NCI-H446 (cell line): ENCODE results near the gene SIRPB2.
"Not testable (repeated sequence)": the region's sequence is repeated elsewhere in the genome, so short reads cannot be mapped to it uniquely, and the experiment has no call there.

Experiments
- DNase-seq, 2 experiments: peaks; one replicate each; lab custom pipeline; 2025; lab: John Stamatoyannopoulos, UW

The SIRPB2 gene

DNA sequence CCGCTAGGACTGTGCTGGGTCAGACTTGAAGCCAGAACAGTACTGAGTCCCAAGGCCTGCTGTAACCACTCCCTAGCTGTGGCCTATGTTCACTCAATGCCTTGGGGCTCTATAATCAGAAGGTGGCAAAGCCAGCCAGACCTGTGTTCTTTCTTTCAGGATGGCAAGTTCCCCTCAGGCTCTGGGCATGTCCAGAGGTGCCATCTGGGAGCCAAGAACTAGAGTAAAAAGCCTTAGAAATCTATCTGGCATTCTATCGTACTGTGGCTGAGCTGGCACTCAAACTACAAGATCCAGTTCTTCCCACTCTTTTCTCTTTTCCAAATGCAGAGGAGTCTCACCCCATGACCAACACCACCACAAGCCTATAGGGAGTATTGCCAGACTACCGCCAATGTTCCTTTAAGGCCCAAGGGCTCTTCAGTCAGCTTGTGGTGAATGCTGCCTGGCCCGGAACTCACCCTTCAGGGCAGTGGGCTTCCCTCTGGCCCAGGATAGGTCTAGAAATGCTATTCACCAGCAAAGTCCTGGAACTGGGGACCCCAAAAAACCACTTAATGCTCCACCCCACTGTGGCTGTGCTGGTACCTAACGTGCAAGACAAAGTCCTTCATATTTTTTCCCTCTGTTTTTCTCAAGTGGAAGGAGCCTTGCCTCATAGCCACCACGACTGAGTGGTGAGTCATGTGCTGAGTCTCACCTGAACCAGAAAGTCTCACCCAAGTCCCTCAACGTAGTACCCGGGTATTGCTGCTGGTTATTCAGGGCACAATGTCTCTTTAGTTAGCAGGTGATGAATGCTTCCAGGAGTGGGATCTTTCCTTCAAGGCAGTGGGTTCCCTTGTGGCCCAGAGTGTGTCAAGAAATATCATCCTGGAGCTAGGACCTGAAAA is 8.6 kb upstream of the SIRPB2 start:
- DNase-seq = no peak

DNA sequence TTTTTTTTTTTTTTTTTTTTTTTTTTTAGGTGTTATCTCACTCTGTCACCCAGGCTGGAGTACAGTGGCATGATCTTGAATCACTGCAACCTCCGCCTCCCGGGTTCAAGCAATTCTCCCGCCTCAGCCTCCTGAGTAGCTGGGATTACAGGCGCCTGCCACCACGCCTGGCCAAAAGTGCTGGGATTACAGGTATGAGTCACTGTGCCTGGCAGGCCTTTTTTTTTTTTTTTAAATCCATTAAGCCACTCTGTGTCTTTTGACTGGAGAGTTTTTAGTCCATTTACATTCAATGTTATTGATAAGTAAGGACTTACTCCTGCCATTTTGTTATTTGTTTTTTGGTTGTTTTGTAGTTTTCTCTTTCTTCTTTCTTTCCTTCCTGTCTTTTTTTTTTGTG is 6.2 kb upstream of the SIRPB2 start:
- DNase-seq = not testable (repeated sequence)

DNA sequence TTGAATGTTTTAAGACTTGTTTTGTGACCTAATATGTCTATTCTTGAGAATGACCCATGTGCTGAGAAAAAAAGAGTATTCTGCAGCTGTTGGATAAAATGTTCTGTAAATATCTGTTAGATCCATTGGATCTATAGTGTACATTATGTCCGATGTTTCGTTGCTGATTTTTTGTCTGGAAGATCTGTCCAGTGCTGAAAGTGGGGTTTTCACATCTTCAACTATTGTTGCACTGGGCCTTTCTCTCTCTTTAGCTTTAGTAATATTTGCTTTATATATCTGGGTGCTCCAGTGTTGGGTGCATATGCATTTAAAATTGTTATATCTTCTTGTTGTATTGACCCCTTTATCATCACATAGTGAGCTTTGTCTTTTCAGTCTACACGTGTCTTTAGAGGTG is 5.7 kb upstream of the SIRPB2 start:
- DNase-seq = no peak

DNA sequence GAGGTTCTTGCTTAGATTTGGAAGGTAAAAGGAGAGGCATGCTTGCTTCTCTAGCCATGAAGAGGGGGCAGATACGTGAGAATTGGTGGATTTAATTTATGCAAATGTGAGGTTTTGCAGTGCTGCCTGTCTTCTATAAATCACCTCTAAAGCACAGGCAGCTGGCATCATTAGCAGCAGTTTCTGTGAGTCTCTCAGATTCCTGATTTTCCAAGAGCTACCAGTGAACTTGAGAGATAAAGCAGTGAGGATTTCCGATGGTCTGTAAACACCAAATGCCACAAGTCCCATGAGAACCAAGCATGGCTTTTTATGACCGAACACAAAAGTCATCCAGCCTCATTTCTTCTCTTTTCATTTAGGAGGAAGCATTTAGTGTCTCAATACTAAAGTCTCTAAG is 3.2 kb upstream of the SIRPB2 start:
- DNase-seq = no peak

DNA sequence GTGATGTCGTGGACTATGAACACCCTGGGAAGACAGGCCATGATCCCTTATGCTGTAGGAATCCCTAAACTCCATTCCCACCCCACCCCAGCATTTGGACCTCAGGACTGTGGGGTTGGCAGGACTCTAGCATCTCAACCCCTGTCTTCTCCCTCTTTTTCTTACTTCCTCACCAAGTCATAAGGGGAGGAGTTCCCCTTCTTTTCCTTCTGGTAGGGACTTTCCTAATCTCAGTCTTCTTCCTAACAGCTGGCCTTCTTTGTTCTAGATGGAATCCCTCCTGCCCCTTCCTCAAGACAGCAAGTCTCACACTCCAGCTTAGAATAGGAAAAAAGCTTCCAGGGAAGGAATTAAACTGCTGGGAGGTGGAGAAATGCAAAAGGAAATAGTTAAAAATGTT is 2.3 kb upstream of the SIRPB2 start:
- no peak for DNase-seq

DNA sequence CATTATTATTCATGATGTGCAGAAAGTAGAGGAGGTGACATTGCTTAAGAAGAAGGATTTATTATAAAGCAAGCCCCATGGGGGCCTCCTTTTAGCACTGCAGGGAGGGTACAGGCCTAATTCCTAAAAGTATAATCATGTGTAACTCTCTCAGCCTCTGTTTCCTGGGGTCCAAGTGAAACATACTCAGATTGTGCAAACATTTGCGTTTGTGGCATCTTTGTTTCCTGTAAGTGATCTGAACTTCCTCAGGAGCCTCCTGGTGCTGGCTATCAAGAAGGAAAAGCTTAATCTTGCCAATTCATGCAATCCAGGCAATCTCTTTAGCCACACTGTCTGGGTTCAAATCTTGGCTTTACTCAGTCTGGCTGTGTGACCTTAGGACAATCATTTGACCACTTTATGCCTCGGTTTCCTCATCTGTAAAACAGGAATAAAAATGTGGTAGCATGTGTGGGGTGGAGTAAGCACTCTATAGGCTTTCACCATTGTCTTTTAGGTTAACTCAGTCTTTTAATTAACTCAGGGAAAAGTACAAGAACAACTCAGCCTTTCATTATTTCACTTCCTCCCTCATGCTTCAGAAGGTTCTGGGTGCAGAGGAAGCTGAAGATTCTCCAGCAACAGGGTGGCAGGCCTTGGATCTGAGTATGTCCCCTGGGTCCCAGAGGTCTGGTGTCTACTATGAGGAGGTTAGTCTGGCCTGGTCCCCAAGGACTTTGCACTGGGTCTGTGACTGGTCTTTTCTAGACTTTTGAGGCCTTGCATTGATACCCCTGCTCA is 831 bp upstream of the SIRPB2 start:
- no peak for DNase-seq

DNA sequence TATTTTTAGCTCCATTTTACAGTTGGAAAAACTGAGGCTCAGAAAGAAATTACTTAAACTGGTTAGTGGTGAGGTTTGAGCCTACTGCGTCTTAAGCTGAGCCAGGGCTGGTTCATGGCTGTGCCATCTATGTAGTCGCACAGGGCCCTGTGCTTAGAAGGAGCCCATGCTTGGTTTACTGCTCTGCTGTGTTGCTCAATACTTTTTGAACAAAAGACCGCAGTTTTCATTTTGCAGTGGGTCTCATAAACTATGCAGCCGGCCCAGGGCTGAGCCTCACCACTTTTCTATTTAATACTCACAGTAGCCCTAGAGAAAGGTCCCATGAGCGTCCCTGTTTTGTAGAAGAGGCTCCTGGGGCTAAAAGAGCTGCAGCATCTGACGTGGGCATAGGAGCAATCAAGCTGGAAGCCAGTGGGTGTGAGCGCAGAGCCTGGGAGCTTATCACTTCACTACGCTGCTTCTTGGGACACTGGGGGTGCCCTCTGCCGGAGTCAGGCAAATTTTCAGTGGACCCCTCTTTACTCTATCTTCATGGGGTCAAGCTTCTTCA is 501 bp downstream of the SIRPB2 start:
- no peak for DNase-seq

DNA sequence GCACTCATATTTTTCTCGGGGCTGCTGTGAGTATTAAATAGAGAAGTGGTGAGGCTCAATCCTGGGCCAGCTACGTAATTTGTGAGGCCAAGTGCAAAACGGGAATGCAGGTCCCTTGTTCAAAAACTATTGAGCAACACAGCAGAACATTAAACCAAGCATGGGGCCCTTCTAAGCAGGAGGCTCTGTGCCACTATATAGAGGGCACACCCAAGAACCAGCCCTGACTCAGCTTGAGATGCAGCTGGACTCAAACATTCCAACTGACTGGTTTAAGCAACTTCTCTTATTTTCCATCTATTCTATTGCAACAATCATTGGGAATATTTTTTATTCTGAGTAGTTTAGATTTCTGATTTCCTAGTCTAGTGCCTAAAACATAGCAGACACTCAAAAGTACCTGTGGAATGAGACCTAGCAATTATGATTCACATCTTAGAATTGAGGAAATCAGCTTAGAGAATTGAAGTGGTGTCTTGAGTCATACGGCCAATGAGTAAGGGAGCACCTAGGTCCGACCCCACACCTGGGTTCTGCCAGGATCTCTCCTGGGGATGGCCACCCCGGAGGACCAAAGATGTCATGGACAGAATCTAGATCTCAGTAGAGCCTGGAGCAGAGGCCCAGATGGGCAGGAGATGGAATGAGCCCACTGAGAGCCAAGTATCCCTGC is 1.3 kb downstream of the SIRPB2 start:
- no peak for DNase-seq

DNA sequence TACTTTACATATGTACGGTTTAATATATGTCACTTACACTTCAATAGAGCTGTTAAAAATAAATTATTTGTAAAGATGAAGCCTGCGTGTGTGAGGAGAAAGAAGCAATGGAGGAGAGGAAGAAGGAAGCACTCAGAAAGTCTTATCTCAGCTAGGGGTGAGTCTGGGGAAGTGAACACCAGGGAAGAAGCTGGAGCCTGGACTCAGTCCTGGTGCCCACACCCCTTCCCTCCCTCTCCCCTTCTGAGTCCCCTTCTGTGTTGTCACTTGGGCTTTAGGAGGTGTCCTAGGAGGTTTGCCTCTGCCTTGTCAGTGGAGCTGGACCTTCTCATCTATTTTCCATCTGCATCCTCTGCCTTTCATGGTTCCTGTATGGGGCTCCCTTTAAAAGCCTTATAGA is 1.9 kb downstream of the SIRPB2 start:
- no peak for DNase-seq

DNA sequence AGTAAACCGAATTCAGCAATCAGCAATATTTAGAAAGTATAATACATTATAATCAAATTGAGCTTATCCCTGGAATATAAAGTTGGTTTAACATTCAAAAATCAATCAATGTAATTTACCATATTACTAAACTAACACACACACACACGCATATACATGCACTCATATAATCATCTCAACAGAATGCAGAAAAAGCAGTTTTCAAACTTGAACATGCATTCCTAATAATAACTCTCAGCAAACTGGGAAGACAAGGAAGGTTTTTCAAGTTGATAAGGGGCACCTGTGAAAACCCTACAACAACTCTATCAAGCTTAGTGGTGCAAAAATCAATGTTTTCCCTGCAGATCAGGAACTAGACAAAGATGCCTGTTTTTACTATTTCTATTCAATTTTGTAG is 4.7 kb downstream of the SIRPB2 start:
- DNase-seq = no peak

DNA sequence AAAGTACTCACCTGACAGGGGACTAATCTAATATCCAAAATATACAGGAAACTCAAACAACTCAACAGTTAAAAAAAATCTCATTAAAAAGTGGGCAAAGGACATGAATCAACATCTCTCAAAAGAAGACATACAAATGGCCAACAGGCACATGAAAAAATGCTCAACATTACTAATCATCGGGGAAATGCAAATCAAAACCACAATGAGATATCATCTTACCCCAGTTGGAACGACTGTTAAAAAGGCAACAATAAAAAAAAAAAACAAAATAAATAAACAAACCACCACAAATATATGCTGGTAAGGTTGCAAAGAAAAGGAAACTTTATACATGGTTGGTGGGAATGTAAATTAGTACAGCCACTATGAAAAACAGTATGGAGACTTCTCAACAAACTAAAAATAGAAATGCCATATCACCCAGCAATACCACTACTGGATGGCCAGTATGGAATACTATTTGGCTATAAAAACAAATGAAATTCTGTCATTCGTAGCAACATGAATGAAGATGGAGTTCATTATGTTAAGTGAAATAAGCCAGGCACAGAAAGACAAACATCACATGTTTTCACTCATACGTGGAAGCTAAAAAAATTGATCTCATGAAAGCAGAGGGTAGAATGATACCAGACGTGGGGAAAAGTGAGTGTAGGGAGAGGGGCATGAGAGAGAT is 6.6 kb downstream of the SIRPB2 start:
- DNase-seq = no peak

DNA sequence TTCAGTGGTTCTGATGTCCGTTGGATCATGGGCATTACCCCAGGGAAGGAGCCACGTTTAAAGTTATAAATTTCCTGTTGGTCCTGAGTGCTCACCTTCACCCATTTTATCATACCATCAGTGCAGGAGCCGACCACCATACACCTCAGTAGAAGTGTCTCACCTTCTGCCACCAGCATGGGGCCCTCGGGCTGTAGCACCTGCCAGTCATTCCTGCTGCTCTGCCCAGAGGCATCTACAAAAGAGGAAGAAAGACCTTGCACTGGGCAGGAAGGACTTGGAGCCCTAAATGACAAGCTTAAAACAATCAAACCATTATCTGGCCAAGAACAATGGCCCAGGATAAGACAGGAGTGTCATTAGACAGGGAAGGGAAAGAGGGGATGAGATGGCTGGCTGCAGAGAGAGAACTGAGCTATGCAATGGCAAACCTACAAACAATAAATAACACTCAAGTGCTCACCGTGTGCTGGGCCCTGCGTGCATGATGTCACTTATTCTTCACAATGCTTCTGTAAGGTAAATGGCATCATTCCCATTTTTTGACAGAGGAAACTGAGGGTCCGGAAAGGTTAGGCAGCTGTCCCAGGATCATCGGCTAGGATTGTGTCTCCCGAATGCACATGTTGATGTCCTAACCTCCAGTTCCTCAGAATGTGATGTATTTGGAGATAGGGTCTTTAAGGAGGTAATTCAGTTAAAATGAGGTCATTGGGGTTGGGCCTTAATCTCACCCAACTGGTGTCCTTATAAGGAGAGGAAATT is 11.2 kb downstream of the SIRPB2 start:
- DNase-seq = no peak

DNA sequence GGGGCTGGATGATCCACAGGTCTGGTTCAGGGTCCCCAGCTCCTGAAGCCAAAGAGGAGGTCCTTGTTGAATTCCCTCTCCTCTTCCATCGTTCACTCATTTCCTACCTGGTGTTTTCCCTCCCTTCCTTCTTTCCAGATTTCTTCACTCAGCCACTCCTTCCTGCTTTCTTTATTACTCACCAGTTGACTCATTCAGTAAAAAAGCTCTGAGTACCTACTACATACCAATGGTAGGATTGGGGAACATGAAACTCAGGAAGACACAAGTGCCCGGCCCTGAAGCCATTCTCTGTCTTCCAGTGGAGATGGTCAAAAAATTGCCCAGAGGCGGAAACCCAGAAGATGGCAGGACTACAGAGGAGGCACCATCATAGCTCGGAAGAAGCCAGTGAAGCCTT is 12.7 kb downstream of the SIRPB2 start:
- no peak for DNase-seq

DNA sequence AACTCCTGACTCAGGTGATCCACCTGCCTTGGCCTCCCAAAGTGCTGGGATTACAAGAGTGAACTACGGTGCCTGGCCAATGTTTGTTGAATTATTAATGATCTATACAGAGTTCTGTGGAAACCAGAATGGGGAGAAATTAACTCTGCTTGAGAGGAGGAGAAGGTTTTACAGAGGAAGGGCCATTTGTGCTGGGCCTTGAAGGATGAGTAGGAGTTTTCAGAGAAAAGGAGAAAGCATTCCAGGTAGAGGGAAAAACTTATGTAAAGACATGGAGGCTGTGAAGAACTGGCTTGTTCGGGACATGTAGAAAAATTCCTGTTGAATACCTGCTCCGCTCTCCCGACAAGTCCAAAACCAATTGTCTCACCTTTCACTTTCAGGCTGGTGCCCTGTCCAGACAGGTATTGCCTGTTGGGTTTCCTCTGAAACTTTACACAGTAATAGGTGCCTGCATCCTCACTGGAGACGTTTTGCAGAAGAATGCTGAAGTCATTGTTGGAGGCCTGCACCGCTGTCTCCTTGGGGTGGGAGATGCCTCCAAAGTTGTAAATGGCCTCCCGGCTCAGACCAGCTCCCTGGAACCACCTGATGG is 13.2 kb downstream of the SIRPB2 start:
- no peak for DNase-seq

DNA sequence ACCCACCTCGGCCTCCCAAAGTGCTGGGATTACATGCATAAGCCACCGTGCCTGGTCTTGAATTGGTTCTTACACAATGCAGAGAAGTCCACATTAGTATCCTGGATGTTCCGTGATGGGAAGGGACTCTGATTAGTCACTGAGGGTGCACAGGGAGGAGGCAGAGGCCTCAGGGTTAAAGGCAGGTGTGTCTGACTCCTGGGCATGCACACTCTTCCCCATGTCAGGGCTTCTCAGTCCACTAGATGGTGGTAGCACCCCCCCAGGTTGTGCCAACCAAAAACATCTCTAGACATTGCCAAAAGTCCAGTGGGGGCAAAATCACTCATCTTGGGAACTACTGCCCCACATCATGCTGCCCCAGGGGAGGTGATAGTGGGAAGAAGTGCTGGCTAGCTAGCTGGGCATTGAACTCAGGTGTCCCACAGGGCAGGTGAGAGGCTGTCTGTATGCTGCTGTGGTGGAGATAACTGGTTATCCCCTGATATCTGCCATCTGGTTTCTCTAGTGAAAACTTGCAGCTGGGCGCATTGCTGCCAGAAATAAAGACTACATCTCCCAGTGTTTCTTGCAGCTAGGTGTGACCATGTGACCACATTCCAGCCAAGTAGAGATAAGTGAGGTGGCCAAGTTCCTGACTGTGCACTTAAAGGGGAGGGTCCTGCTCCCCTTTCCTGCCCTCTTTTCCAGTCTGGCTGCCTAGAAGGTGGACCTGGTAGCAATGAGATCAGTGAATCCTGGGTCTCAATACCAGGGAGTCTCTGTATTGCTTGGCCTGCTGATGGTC is 16.2 kb downstream of the SIRPB2 start:
- DNase-seq = no peak

DNA sequence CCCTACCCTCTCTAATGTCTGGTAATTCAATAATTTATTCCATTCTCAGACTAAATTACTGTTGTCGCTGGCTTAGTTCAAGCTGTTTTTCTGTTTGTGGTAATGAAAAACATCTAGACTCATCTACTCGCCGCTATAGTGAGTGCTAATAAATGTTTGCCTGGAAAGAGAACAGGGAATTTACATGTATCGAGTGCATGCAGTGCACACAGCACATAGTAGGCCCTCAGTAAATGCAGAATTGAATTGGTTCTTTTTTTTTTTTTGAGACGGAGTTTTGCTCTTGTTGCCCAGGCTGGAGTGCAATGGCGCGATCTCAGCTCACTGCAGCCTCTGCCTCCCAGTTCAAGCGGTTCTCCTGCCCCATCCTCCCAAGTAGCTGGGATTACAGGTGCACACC is 16.9 kb downstream of the SIRPB2 start:
- DNase-seq = no peak

DNA sequence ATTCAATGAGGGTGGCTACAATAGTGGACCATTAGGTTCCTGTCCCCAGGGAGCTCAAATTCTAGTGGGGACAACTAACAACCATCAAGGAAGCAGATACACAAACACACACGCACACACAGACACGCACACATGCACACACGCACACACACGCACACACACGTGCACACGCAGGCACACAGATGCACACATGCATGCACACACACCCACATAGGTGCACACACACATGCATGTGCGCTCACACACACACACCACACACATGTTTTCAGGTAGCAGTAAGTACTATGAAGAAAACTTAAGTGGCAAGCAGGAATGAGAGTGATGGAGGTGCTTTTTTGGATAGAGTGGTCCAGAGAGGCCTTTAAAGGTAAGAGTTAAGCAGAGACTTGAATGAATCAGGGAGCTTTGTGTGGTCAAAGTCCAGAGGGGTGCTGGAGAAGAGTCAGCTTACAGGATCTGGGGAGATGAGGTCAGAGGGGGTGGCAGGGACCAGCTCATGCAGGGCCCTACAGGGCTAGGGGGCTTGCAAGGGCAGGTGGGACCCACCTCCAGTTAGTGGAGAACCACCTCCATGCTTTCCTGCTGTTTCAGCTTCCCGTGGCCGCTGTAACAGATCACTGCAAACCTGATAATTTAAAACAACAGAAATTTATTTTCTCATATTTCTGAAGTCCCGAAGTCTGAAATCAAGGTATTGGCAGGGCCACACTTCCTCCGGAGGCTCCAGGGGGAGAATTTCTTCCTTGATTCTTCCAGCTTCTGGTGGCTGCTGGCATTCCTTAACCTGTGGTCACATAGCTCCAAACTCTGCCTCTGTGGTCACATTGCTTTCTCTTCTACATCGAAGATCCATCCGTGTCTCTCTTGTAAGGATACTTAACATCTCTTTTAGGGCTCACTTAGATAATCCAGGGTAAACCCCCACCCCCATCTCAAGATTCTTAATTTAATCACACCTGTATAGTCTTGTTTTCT is 17.7 kb downstream of the SIRPB2 start:
- DNase-seq = no peak

DNA sequence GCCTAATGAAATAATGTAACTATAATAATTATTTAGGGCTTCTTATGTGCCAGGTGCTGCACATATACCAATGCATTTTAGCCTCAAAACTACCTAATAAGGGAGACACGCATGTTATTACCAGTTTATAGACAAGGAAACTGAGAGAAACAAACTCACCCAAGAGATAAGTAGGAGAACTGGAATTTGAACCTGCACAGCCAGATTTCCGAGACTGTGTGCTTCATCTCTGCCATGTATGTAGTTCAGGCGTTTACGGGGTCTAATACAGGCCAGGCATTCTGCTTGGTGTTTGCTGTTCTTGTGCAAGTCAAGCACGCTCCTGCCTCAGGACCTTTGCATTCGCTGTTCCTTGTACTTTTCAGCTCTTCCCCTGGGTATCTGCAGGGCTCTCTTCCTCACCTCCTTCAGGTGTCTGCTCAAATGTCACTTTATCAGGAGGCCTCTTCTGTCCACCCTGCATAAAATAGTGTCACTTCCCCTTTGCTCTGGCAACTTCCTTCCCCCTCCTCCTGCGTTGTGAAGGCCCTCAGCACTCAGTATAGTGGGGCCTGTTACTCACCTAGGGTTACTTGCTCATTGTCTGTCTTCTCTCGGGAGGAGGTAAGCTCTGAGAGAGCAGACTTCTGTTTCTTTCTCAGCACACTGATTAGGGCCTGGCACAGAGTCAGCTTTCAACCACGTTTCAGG is 18.5 kb downstream of the SIRPB2 start:
- DNase-seq = no peak
